ENCODE data around the gene TXNL4A. TPM values are rescaled to one million over a fixed set of nuclear protein-coding genes. Genes with fewer than 3 reads are reported as not detected.
"Not testable (repeated sequence)": the region's sequence is repeated elsewhere in the genome, so short reads cannot be mapped to it uniquely, and the experiment has no call there.

TXNL4A gene
- total RNA-seq, 2 donors from 2014 or later, result 75.2 to 77.2 TPM

- no peaks in the 10 kb centered on the region for H3K9me3 ChIP-seq (ENCODE audit: control insufficient read depth, low read length, poor library complexity, severe bottlenecking)
- Mint-ChIP-seq H3K27me3 (no peaks in the 10 kb centered on the region), H3K27ac (no peak overlapping the region), H3K4me1 (peaks cover 9% of the 10 kb centered on the region), H3K4me3 (no peak overlapping the region), H3K36me3 (ENCODE audit: low read depth) (peaks cover 5% of the 10 kb centered on the region)
- ATAC-seq, result no peak
- no peak for DNase-seq
Measured at GRCh38 chr18:79970419-79971133, 17.8 kb downstream of the TXNL4A start.

GRCh38 chr18:79965119-79965902, 23.1 kb downstream of the TXNL4A start:
- no peaks in the 10 kb centered on the region for H3K9me3 ChIP-seq (ENCODE audit: control insufficient read depth, low read length, poor library complexity, severe bottlenecking)
- H3K4me3 Mint-ChIP-seq, result peak overlapping the region; percentile 82
- no peak for DNase-seq
- peak; percentile 38 for ATAC-seq
- H3K36me3 Mint-ChIP-seq (ENCODE audit: low read depth), result peaks cover 2% of the 10 kb centered on the region
- peaks cover 19% of the 10 kb centered on the region for H3K4me1 Mint-ChIP-seq
- H3K27ac Mint-ChIP-seq, result peak overlapping the region; percentile 57
- H3K27me3 Mint-ChIP-seq, result peaks cover 7% of the 10 kb centered on the region

GRCh38 chr18:79964330-79965118, 23.8 kb downstream of the TXNL4A start, which contains the start of gene HSBP1L1:
TSS of gene HSBP1L1 (plus strand) at chr18:79964643. CDS start at chr18:79964736, 93 bp downstream.
- H3K4me1 Mint-ChIP-seq, result peaks cover 19% of the 10 kb centered on the region
- peak; percentile 81 for ATAC-seq
- H3K36me3 Mint-ChIP-seq (ENCODE audit: low read depth), result peaks cover 2% of the 10 kb centered on the region
- peaks cover 7% of the 10 kb centered on the region for H3K27me3 Mint-ChIP-seq
- H3K9me3 ChIP-seq (ENCODE audit: control insufficient read depth, low read length, poor library complexity, severe bottlenecking), result no peaks in the 10 kb centered on the region
- peak within 1 kb of the TSS; percentile 92 for H3K27ac Mint-ChIP-seq
- peak within 1 kb of the TSS; percentile 83 for H3K4me3 Mint-ChIP-seq
- DNase-seq, result peak; percentile 50 to 61 (median 53)

- peak overlapping the region; percentile 83 for H3K4me3 Mint-ChIP-seq
- DNase-seq (no peak), ATAC-seq (no peak)
- H3K4me1 Mint-ChIP-seq, result peaks cover 18% of the 10 kb centered on the region
- peaks cover 2% of the 10 kb centered on the region for H3K36me3 Mint-ChIP-seq (ENCODE audit: low read depth)
- H3K9me3 ChIP-seq (ENCODE audit: control insufficient read depth, low read length, poor library complexity, severe bottlenecking), result no peaks in the 10 kb centered on the region
- peak overlapping the region; percentile 92 for H3K27ac Mint-ChIP-seq
- H3K27me3 Mint-ChIP-seq, result peaks cover 7% of the 10 kb centered on the region
Measured at GRCh38 chr18:79963658-79964329, 24.6 kb downstream of the TXNL4A start.

GRCh38 chr18:79962835-79963657, 25.3 kb downstream of the TXNL4A start:
- H3K36me3 Mint-ChIP-seq (ENCODE audit: low read depth), result peaks cover 2% of the 10 kb centered on the region
- peak; percentile 74 for ATAC-seq
- H3K9me3 ChIP-seq (ENCODE audit: control insufficient read depth, low read length, poor library complexity, severe bottlenecking), result no peaks in the 10 kb centered on the region
- H3K4me1 Mint-ChIP-seq, result peaks cover 18% of the 10 kb centered on the region
- H3K27me3 Mint-ChIP-seq, result peaks cover 7% of the 10 kb centered on the region
- peak overlapping the region; percentile 92 for H3K27ac Mint-ChIP-seq
- H3K4me3 Mint-ChIP-seq, result peak overlapping the region; percentile 83
- peak; percentile 35 to 45 (median 41) for DNase-seq

- ATAC-seq, result no peak
- Mint-ChIP-seq H3K27me3 (peaks cover 7% of the 10 kb centered on the region), H3K4me1 (peaks cover 18% of the 10 kb centered on the region), H3K27ac (peak overlapping the region; percentile 92), H3K36me3 (ENCODE audit: low read depth) (peaks cover 2% of the 10 kb centered on the region), H3K4me3 (no peak overlapping the region)
- no peak for DNase-seq
- no peaks in the 10 kb centered on the region for H3K9me3 ChIP-seq (ENCODE audit: control insufficient read depth, low read length, poor library complexity, severe bottlenecking)
Measured at GRCh38 chr18:79962311-79962710, 26.1 kb downstream of the TXNL4A start.

GRCh38 chr18:79961527-79962291, 26.7 kb downstream of the TXNL4A start:
- no peak overlapping the region for H3K27ac Mint-ChIP-seq
- no peak for ATAC-seq
- H3K4me1 Mint-ChIP-seq, result peaks cover 16% of the 10 kb centered on the region
- no peak overlapping the region for H3K4me3 Mint-ChIP-seq
- no peaks in the 10 kb centered on the region for H3K9me3 ChIP-seq (ENCODE audit: control insufficient read depth, low read length, poor library complexity, severe bottlenecking)
- no peak for DNase-seq
- peaks cover 7% of the 10 kb centered on the region for H3K27me3 Mint-ChIP-seq
- H3K36me3 Mint-ChIP-seq (ENCODE audit: low read depth), result peaks cover 2% of the 10 kb centered on the region

GRCh38 chr18:79960921-79961526, 27.3 kb downstream of the TXNL4A start:
- ATAC-seq, result no peak
- Mint-ChIP-seq H3K4me3 (no peak overlapping the region), H3K27me3 (peaks cover 7% of the 10 kb centered on the region), H3K4me1 (peaks cover 16% of the 10 kb centered on the region), H3K36me3 (ENCODE audit: low read depth) (peaks cover 2% of the 10 kb centered on the region), H3K27ac (no peak overlapping the region)
- H3K9me3 ChIP-seq (ENCODE audit: control insufficient read depth, low read length, poor library complexity, severe bottlenecking), result no peaks in the 10 kb centered on the region
- DNase-seq, result no peak

GRCh38 chr18:79960161-79960801, 28.1 kb downstream of the TXNL4A start:
- not testable (repeated sequence) for DNase-seq; H3K27me3 Mint-ChIP-seq; H3K27ac Mint-ChIP-seq; H3K36me3 Mint-ChIP-seq (ENCODE audit: low read depth); H3K9me3 ChIP-seq (ENCODE audit: control insufficient read depth, low read length, poor library complexity, severe bottlenecking); ATAC-seq
- Mint-ChIP-seq H3K4me1 (peaks cover 16% of the 10 kb centered on the region), H3K4me3 (peak overlapping the region; percentile 47)

- no peak overlapping the region for H3K4me3 Mint-ChIP-seq
- H3K36me3 Mint-ChIP-seq (ENCODE audit: low read depth), result peaks cover 2% of the 10 kb centered on the region
- H3K27me3 Mint-ChIP-seq, result peaks cover 7% of the 10 kb centered on the region
- H3K27ac Mint-ChIP-seq, result no peak overlapping the region
- ATAC-seq, result no peak
- no peak for DNase-seq
- H3K9me3 ChIP-seq (ENCODE audit: control insufficient read depth, low read length, poor library complexity, severe bottlenecking), result no peaks in the 10 kb centered on the region
- H3K4me1 Mint-ChIP-seq, result peaks cover 17% of the 10 kb centered on the region
Measured at GRCh38 chr18:79958981-79959380, 29.4 kb downstream of the TXNL4A start.

GRCh38 chr18:79956276-79956675, 32.1 kb downstream of the TXNL4A start:
- Mint-ChIP-seq H3K27ac (no peak overlapping the region), H3K27me3 (no peaks in the 10 kb centered on the region), H3K4me1 (peaks cover 7% of the 10 kb centered on the region), H3K36me3 (ENCODE audit: low read depth) (no peaks in the 10 kb centered on the region), H3K4me3 (no peak overlapping the region)
- no peak for ATAC-seq
- DNase-seq, result no peak
- H3K9me3 ChIP-seq (ENCODE audit: control insufficient read depth, low read length, poor library complexity, severe bottlenecking), result no peaks in the 10 kb centered on the region
